ENCODE measurements around the gene CPSF3.
"Not testable (repeated sequence)": the region's sequence is repeated elsewhere in the genome, so short reads cannot be mapped to it uniquely, and the experiment has no call there.

Gene CPSF3

DNA sequence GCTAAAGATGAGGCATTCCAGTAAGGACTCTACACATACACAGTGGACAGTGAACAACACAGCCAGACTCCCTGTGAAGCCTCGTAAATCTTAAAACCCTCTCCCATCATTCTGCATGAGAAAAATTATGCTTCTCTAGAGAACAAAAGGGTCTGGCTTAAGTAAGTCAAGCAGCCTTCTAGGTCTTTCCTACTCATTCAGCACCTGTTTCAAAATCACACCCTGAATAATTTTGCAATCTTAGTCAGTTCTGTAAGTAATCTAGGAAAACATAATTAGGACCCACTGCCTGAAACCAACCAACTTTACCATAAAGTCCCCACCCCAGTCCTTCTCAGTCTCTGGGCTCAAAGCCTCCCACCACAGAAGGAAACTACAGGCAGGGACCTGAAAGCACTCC lies 70.6 kb downstream of the CPSF3 start:
- DNase-seq (ENCODE audit: low read depth): no peak
- TF ChIP-seq MYC (IDR thresholded peaks at IDR 0.05; ENCODE audit: low read depth, low read length): no peak
- TF ChIP-seq, protein P1, sequence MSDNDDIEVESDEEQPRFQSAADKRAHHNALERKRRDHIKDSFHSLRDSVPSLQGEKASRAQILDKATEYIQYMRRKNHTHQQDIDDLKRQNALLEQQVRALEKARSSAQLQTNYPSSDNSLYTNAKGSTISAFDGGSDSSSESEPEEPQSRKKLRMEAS (IDR thresholded peaks at IDR 0.05; ENCODE audit: low read depth, low read length): no peak
- TF ChIP-seq POLR2A (IDR thresholded peaks at IDR 0.05; ENCODE audit: extremely low read depth, insufficient read length): no peak
- TF ChIP-seq, protein P2, sequence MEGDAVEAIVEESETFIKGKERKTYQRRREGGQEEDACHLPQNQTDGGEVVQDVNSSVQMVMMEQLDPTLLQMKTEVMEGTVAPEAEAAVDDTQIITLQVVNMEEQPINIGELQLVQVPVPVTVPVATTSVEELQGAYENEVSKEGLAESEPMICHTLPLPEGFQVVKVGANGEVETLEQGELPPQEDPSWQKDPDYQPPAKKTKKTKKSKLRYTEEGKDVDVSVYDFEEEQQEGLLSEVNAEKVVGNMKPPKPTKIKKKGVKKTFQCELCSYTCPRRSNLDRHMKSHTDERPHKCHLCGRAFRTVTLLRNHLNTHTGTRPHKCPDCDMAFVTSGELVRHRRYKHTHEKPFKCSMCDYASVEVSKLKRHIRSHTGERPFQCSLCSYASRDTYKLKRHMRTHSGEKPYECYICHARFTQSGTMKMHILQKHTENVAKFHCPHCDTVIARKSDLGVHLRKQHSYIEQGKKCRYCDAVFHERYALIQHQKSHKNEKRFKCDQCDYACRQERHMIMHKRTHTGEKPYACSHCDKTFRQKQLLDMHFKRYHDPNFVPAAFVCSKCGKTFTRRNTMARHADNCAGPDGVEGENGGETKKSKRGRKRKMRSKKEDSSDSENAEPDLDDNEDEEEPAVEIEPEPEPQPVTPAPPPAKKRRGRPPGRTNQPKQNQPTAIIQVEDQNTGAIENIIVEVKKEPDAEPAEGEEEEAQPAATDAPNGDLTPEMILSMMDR (IDR thresholded peaks at IDR 0.05; ENCODE audit: low read depth, low read length): no peak
- H3K4me3 ChIP-seq (ENCODE audit: low read depth, low read length): no peak overlapping the region

DNA sequence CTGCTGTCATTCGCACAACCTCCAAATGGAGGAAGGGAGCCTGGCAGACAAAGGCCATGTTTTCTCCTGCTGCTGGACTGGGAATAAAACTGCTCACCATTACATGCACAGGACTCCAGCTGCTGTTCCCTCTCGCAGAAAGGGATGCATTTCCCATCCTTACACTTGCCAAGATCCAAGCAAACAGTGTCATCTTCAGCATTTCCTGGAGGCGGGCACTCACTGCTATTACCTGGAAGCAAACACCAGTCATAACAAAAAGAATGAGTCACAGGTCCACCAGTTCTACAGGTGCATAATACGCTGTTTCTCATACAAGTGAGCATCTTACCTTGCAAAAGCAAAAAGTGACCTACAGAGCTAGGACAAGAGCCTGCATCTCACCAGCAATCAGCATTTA lies 73.6 kb downstream of the CPSF3 start:
- no peak for DNase-seq (ENCODE audit: low read depth)
- TF ChIP-seq, protein P1 (IDR thresholded peaks at IDR 0.05; ENCODE audit: low read depth, low read length): no peak
- TF ChIP-seq MYC (IDR thresholded peaks at IDR 0.05; ENCODE audit: low read depth, low read length) (no peak), POLR2A (IDR thresholded peaks at IDR 0.05; ENCODE audit: extremely low read depth, insufficient read length) (no peak)
- TF ChIP-seq, protein P2 (IDR thresholded peaks at IDR 0.05; ENCODE audit: low read depth, low read length): no peak
- no peak overlapping the region for H3K4me3 ChIP-seq (ENCODE audit: low read depth, low read length)

DNA sequence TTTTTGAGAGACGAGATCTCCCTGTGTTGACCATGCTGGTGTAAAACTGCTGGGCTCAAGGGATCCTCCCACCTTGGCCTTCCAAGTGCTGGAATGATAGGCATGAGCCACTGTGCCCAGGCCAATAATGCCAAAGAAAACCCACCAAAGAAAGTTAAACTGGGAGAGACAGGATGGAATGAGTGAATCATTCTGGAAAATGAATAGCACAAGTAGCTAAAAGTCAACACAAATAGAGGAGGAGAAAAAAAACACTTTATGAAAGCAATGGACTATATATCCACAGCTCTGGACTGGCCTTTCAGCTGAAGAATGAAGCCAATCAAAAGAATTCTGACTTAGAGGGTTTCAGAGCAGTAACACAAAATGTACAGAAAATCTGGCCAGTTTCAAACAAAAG lies 74.8 kb downstream of the CPSF3 start:
- DNase-seq (ENCODE audit: low read depth): no peak
- TF ChIP-seq POLR2A (IDR thresholded peaks at IDR 0.05; ENCODE audit: extremely low read depth, insufficient read length): no peak
- TF ChIP-seq, protein P1 (IDR thresholded peaks at IDR 0.05; ENCODE audit: low read depth, low read length): no peak
- TF ChIP-seq, protein P2 (IDR thresholded peaks at IDR 0.05; ENCODE audit: low read depth, low read length): no peak
- no peak for TF ChIP-seq MYC (IDR thresholded peaks at IDR 0.05; ENCODE audit: low read depth, low read length)
- no peak overlapping the region for H3K4me3 ChIP-seq (ENCODE audit: low read depth, low read length)

DNA sequence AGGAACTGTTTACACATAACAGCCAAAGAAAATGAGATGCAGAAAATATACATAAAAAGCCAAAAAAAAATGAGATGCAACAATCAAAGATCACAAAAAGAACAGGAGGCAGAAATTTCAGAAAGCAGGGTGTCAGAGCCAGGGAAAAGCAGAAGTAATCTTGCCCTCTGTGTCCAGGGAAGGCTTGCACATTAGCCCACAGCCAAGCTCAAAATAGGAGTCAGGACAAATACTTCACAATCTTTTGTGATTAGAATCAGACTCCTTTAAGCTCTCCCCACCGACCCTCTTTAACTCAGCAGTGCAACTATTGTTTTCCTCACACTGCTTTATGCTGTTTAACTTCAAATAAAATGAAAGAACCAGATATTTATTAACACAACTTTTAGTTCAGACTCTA lies 85.5 kb downstream of the CPSF3 start:
- no peak overlapping the region for H3K4me3 ChIP-seq (ENCODE audit: low read depth, low read length)
- TF ChIP-seq POLR2A (IDR thresholded peaks at IDR 0.05; ENCODE audit: extremely low read depth, insufficient read length) (no peak), MYC (IDR thresholded peaks at IDR 0.05; ENCODE audit: low read depth, low read length) (no peak)
- TF ChIP-seq, protein P1 (IDR thresholded peaks at IDR 0.05; ENCODE audit: low read depth, low read length): no peak
- TF ChIP-seq, protein P2 (IDR thresholded peaks at IDR 0.05; ENCODE audit: low read depth, low read length): no peak
- DNase-seq (ENCODE audit: low read depth): peak; percentile 40

DNA sequence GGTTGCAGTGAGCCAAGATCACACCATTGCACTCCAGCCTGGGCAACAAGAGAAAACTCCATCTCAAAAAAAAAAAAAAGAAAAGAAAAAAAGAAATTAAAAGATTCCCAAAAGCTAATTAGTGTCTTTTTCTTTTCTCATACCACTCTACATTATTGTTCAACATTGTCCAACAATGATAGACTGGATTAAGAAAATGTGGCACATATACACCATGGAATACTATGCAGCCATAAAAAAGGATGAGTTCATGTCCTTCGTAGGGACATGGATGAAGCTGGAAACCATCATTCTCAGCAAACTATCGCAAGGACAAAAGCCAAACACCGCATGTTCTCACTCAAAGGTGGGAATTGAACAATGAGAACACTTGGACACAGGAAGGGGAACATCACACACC lies 90.5 kb downstream of the CPSF3 start:
- H3K4me3 ChIP-seq (ENCODE audit: low read depth, low read length); DNase-seq (ENCODE audit: low read depth): not testable (repeated sequence)

DNA sequence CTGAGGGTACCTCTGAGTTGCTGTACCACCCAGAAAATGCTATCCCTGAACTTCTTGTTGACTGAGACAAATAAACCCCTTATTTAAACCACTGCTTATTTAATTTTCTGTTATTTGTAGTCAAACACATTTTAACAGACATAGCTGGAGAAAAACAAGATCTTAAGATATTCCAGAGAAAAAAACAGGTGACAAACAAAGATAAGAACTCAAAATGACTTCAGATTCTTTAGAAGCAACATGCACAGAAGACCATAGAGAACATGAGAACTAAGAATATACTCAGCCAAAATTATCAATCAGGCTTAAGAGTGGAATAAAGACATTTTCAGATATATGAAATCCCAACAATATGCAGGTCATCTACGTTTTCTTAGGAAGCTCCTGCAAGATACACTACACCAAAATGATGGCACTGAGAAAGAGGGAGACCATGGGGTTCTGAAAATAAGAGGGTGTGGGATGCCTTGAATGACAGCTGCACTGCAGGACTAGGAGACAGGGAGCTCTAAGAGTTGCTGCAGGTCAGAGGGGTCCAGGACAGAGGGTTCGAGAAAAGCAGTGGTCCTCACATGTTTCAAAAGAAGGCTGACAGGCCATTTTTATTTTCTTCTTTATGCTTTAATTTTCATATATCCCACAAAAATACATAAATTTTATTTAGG lies 93.8 kb downstream of the CPSF3 start:
- DNase-seq (ENCODE audit: low read depth): no peak
- TF ChIP-seq MYC (IDR thresholded peaks at IDR 0.05; ENCODE audit: low read depth, low read length): no peak
- TF ChIP-seq, protein P2 (IDR thresholded peaks at IDR 0.05; ENCODE audit: low read depth, low read length): no peak
- TF ChIP-seq POLR2A (IDR thresholded peaks at IDR 0.05; ENCODE audit: extremely low read depth, insufficient read length): no peak
- TF ChIP-seq, protein P1 (IDR thresholded peaks at IDR 0.05; ENCODE audit: low read depth, low read length): no peak
- no peak overlapping the region for H3K4me3 ChIP-seq (ENCODE audit: low read depth, low read length)

Data from NB4 (cell line).